Measurements from ENCODE around the gene C19orf38.

Gene C19orf38

DNA sequence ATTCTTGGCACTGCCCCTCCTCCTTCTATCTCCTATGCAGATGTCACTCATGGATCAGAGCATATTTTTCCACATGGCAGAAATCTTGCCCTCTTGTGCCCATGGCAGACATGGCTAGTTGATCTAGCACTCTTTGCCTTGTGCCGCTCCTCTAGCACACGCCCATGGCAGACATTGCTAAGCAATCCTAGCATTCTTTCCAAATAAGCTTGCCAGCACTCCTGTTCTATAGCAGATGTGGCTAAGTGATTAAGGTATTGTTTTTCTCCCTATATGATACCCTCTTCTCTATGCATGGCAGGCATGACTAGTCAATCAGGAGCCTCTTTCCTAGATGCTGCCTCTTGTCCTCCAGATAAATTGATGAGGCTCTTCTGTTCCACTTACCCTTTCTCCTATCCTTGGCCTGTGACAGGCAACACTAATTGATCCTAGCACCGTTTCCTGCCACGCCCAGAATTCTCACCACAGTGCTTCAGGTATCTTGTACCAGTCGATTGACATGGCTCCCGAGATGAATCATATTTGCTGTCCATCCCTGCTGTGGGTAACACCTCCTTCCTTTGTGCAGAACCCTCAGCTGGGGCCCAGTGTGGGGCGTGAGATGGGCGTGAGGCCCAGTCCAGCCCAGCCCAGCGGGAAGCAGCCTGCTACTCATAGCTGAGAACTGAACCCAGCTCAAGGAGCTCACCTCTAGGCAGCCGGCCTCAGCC, 39.1 kb upstream of the C19orf38 start:
- no peak for DNase-seq (ENCODE audit: insufficient read length, low spot score)
- FAIRE-seq = no peak
- TF ChIP-seq, protein P1, sequence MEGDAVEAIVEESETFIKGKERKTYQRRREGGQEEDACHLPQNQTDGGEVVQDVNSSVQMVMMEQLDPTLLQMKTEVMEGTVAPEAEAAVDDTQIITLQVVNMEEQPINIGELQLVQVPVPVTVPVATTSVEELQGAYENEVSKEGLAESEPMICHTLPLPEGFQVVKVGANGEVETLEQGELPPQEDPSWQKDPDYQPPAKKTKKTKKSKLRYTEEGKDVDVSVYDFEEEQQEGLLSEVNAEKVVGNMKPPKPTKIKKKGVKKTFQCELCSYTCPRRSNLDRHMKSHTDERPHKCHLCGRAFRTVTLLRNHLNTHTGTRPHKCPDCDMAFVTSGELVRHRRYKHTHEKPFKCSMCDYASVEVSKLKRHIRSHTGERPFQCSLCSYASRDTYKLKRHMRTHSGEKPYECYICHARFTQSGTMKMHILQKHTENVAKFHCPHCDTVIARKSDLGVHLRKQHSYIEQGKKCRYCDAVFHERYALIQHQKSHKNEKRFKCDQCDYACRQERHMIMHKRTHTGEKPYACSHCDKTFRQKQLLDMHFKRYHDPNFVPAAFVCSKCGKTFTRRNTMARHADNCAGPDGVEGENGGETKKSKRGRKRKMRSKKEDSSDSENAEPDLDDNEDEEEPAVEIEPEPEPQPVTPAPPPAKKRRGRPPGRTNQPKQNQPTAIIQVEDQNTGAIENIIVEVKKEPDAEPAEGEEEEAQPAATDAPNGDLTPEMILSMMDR (IDR thresholded peaks at IDR 0.05; ENCODE audit: insufficient read depth, missing control alignments) = no peak

DNA sequence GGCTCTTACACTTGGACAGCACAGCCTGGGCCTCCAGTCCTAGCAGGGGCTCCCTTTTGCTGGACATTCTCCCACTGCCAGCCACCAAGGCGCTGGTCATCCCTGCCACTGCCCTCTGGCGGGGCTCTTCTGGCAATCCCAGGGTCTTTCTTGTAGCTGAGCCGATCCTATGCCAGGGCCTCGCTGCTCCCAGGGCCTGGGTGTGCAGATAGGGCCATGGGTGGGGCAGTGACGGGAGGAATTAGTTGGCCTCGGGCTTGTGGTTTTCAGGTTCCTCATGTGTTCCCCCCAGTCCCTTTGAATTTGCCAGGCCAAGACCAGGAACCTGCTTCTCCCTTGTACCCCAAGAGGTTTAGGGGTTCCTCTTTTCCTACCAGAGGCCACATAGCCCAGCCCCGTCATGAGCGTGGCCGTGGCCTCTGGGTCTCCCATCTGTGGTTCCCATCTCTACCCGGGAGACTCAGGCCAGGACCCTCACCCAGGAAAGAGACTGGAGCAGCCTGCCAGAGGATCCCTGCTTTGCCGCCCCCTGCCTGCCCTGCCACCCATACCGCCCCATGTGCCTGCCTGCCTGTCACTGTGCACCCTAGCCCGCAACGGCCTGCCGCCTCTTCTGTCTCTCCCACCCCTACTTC, 38.4 kb upstream of the C19orf38 start:
- no peak for FAIRE-seq
- TF ChIP-seq, protein P1 (IDR thresholded peaks at IDR 0.05; ENCODE audit: insufficient read depth, missing control alignments) = no peak
- no peak for DNase-seq (ENCODE audit: insufficient read length, low spot score)

DNA sequence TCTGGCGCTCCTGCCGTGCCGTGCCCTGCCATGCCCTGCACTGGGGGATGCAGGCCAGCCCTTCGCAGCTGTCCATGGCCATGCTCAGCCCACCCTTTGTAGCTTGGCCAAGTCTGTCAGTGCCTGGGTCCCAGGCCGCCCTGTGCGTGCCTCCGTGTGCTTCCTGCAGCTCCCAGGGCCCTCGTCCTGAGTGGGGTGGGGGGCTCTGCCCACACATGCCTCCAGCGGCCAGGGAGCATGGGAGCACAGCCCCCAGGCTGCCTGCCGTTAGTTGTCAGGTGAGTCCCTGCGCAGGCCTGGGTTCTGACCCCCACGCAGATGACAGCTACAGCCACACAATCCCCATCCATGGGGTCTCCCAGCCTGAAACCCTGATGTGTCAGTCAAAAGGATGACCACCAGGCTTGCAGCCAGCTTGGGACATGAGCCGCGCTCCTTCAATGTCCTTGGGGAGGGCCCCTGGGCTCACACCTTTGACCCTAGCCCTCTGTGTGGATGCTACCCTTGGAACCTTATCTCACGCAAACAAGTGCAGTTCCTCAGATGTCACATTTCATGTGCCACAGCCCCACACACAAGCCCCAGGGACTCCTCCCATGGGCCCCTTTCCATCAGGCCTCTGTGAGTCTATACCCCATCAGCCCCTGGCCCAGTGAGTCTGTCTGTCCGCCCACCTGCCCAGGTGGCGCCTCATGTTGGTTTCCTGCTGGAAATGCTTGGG, 36.7 kb upstream of the C19orf38 start:
- DNase-seq (ENCODE audit: insufficient read length, low spot score) (no peak), FAIRE-seq (no peak)
- TF ChIP-seq, protein P1 (IDR thresholded peaks at IDR 0.05; ENCODE audit: insufficient read depth, missing control alignments) = no peak

DNA sequence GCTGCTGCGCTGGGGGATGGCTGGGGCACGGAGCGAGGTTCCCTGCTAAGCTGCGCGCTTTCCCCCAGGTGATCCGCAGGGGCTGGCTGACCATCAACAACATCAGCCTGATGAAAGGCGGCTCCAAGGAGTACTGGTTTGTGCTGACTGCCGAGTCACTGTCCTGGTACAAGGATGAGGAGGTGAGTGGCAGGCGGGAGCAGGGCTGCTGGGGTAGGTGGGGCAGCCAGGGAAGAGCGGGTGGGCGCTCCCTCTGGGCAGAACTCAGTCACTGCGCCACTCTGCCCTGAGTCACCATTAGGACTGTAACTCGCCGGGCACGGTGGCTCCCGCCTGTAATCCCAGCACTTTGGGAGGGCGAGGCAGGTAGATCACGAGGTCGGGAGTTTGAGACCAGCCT, 36.0 kb upstream of the C19orf38 start:
- DNase-seq (ENCODE audit: insufficient read length, low spot score) (no peak), FAIRE-seq (no peak)
- TF ChIP-seq, protein P1 (IDR thresholded peaks at IDR 0.05; ENCODE audit: insufficient read depth, missing control alignments) = no peak

DNA sequence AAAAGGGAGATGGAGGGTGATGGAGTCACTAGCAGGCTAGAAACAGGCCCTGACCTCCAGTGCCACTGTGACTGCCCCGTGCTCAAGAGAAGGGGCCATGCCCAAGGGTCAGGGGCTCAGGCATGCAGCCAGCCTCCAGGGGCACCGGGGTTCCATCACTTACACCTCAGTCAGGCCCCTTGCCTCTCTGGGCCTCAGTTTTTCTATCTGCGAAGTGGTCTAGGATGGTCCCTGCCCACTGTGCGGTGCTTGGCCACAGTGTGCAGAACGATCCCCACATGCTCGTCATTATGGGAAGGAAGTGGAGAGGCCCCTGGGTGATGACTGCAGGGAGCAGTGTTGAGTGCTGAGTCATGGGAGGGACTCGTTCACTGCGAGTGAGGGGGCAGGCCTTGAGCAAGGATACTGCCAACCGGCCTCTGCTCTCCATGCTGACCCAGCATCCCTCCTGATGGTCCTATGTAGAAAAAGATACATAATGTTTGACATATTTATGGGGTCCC, 35.3 kb upstream of the C19orf38 start:
- TF ChIP-seq, protein P1 (IDR thresholded peaks at IDR 0.05; ENCODE audit: insufficient read depth, missing control alignments) = no peak
- DNase-seq (ENCODE audit: insufficient read length, low spot score) (no peak), FAIRE-seq (no peak)

DNA sequence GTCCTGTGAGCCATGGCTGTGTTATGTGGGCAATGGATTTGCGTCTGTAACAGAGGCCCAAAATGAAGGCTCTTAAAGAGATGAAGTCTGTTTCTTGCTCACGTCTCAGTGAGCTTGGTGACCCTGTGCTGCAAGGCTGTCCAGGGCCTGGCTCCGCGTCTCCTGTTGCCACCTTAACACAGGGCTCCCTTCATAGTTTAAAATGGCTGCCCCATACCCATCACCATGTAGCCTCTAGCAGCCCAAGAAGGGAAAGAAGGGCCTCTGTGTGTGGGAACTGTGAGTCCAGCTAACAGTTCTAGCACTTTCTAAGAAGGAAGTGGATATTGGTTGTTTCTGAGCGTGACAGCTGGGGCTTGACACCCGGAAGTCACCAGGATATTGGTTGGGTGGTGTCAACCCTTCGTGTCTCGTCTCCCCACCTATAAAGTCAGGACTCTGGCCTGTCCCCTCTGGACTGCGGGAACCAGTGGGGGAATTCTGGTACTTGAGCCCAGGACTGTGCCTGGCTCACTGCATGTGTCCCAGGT, 33.1 kb upstream of the C19orf38 start:
- DNase-seq (ENCODE audit: insufficient read length, low spot score) (no peak), FAIRE-seq (no peak)
- TF ChIP-seq, protein P1 (IDR thresholded peaks at IDR 0.05; ENCODE audit: insufficient read depth, missing control alignments) = no peak
